NCI-H2196 (cell line): Measurements from ENCODE around the gene SGIP1.
"Not testable (repeated sequence)": the region's sequence is repeated elsewhere in the genome, so short reads cannot be mapped to it uniquely, and the experiment has no call there.

Experiments used
- DNase-seq: peaks from one replicate; lab custom pipeline; 2025; ENCODE audit not compliant: unreplicated experiment; lab: John Stamatoyannopoulos, UW

Gene SGIP1

DNA sequence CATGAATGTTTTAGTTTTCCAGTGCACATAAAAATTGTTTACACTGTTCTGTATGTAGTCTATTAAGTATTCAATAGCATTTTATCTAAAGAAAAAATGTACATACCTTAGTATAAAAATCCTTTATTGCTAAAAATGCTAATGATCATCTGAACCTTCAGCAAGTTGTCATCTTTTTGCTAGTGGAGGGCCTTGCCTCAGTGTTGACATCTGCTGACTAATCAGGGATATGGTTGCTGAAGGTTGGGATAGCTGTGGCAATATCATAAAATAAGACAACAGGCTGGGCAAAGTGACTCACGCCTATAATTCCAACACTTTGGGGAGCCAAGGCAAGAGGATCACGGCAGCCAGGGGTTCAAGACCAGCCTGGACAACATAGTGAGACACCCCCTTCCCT is 227.3 kb downstream of the SGIP1 start:
- no peak for DNase-seq

DNA sequence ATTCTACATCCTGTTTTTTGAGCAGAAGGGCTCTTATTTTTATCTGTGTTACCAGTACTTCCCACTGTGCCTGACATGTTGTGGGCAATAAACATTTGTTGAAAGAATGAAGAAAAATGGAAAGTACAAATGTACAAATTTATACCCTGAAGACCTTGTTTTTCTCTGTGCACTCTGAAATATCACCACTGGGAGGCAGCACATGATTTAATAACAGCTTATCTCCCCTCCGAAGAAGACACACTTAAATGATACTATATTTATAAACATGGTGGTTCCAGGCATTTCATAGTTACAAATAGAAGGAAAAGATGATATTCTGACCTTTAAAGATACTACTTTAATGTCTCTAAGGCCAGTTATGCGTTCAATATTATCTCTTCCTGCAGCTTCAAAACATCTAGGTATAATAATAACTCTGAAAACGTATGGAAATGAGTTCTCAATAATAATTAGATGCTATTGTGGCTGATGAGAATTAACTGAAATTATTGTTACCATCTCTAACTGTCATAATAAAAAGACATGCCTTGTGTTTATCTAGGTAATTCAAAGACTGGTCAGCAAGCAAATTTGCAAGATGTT is 231.1 kb downstream of the SGIP1 start:
- peak; percentile 48 for DNase-seq

DNA sequence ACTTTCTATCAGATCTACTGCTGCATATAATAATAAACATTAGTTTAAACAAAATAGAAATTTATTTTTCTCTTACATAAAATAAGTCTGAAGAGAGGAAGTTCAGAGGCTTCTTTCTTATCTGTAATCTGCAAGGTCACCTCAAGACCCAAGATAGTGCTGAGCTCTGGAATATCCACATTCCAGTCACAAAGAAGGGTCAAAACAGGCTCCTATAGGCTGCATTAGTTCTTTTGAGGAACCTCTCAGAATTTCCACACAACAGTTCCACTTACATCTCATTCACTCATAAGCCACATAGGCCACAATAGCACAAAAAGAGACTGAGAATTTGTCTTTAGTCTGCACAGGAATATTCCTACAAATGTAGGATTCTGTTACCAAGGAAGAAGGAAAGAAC is 233.7 kb downstream of the SGIP1 start:
- DNase-seq: no peak

DNA sequence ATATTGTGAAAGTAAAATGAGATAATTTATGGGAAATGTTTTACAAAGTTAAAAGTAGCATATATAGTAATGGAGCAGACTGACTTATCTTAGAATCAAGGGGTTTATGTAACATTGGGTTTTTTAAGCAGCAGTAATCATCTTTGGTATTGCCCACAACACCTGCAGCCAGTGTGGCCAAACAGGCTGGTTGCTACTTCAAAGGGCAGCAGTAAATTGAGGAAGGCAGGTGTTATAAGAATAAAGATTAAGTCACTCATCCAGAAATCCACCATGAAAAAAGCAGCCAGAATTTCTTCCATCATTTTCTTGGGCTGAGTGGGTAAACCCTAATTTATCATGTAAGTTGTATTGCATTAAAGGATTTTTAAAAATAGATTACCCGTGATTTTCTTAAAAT is 235.0 kb downstream of the SGIP1 start:
- DNase-seq: no peak

DNA sequence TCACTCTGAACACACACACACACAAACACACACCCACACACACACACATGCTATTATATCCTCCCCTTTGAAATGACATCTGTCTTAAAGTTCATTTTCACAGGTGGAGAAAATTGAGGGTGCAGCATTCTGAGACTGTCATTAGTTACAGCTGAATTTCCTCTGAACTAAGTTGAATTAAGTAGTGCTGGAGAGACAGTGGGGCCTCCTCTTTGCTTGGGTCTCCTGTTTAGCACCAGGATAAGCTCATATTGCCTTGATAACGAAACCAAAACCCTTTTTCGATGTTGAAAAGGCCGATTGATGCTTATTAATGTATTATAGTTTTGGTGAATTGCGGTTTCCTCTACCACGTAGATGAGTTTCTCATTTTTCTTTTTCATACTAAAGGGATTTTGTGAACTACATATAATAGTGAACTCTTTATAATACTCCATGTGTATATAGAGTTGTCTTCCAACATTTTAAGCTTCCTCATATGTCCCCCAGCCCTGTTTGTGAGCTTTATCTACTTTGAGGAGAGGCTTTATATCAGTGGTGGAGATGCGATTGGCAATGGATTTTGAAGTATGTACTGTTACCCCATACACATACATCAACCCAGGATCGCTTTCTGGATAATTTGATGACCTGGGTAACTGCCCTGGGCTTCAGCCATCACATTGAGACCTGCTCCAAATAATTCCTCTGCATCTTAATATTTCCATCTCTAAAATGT is 235.7 kb downstream of the SGIP1 start:
- no peak for DNase-seq

DNA sequence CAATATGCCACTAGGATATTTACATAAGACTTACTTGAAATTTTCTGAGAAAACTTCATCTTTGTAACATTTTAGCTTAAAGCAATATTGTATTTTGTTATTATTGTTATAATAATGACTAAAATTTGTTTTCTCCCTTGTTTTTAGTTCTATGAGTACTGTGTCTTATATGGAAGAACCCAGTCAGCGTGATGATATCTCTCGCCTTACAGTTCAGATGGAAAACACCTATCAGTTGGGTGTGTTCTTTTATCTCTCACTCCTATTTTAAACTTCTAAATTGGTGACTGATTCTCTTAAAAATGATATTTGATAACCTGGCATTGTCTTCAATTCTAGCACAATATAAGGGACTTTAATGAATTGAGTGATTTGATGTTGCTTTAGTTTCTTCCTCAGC is 236.3 kb downstream of the SGIP1 start:
- DNase-seq: no peak

DNA sequence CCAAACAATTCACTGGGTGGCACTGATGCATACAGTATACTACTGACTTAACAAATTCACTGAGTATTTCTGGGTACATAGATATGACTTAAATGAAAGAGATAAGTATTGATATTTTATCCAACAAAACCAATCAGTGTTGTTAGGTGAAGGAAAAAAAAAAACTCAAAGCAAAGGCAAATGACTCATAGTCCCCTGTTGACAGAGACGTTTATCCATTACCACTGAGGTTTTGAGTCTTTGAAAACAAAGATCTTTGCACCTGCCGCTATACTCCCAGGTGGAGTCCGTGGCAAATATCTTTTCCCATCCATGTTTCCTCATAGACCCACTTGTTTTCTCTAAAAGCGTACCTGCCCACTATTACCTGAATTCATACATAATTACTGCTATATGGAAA is 236.7 kb downstream of the SGIP1 start:
- DNase-seq: no peak

DNA sequence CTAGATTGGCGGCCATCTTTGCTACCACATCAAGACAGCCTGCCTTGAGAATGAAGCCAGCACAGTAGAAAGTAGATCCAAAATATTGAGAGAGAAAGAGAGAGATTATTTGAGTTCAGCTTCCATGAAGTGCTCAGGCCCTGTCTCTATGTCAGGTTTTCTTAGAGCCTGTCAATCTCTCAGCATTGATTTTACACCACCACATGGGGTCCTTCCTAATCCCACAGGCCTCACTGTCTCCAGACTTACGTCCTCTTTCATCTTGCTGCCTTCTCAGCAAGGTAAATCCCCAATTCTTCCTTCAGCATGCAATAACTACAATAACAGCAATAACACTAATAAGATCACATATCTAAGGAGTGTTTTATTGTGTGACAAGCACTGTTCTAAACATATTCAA is 239.3 kb downstream of the SGIP1 start:
- no peak for DNase-seq

DNA sequence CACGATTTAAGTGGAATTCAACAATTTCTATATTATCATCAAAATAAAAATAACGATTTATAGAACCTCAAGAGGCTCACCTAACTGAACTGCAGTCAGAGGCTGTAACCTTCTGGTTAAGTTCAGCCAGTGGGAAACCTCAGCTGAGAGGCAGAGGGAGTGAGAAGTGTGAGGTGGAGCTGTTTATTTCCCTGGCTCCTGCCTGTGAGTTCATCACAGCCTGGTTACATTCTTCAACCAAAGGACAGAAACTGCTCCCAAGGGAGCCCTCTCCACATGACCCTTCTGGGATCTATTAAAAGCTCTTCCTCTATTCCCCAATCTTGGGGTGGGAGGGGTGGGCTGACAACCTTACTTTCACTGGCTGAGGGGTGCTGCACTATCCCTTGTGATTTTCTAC is 240.5 kb downstream of the SGIP1 start:
- no peak for DNase-seq

DNA sequence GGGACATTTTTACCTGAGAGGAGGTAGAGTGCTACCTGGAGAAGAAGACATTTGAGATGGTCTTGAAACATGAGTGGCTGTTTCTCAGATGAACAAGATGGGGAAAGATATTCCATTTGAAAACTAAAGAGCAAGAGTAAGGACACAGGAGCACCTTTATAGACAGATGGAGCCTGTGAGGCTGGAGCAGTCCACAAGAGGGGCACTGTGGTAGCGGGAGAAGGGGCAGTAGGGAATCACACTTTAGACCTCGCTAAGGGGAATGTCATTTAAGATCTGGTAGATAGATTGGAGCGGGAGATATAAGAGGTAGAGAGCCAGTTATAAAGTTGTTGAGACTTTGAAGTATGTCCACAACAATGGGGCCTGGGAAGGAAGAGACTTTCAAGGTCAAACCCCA is 241.7 kb downstream of the SGIP1 start:
- no peak for DNase-seq

DNA sequence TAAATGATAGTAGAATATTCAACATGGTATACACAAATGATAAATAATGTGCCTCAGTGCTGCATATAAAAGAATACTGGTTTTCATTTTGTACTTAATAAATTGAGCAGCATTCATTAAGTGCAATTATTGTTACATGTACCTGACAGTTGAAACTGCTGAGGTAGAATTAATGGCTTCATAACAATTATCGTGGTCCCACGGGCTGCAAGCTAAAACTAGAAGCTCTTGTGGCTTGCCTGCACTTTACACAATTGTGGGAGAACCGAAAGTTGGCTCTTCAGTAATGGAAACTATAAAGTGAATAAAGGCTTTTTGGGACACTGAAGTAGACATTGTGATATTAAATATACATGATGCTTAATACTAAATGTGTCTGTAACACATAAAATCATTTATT is 243.9 kb downstream of the SGIP1 start:
- no peak for DNase-seq

DNA sequence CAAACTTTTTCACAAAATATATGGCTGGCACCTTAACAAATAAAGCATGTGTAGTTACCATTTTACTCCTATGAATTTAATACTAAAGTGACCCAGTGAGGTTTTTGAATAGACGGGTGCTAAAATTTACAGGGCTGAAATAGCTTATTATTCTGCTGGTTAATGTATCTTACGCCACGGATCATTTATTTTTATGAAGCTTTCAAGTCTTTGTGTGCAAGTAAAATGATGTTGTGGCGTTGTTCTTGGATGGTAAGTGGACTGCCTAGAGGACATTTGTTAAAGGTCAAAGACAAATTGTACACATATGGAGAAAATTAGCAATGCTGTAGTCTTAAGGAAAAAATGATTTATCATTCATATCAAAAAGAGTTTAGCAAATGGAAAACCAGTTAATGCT is 244.3 kb downstream of the SGIP1 start:
- DNase-seq: no peak

DNA sequence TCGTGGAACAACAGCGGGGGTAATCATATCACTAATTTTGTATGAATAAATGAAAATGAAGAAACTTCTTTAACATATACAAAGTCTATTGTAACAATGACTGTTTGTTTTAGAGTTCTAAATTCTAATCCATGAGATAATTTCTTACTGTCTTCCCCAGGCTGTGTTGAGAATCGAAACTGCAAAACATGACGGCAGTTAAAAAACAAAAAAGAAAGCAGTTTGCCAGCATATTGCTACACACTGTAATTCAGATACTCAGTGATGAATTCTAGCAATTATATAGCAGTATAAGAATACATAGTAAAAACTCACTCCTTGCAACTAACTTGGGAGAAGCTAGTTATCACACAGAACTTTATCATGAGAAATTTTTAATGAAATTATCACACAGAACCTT is 245.0 kb downstream of the SGIP1 start:
- no peak for DNase-seq

DNA sequence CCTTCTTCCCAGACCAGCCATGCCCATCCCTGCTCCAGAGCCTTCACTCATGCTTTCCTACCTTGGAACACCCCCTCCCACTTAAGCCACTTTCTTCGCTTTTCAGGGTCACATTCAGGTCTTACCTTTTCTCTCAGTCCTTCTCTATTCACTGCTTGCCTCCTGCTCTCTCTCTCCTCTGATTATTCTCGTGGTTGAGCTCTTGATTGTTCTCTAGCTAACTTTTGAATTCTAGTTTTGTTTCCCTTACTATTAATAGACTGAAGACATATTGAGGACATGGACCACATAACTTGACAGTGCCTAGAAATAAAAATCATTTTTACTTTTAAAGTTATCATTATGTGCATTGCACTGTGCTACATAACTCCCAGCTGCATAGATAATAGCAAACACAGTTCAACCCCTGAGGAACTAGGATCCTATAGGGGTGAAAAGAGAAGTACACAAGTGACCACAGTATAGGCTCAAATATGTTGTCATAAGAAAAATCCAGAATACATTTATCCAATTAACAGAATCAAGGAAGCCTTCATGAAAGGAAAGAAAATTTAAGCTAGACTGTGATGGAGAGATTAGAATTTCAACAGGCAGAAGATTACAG is 245.6 kb downstream of the SGIP1 start:
- no peak for DNase-seq

DNA sequence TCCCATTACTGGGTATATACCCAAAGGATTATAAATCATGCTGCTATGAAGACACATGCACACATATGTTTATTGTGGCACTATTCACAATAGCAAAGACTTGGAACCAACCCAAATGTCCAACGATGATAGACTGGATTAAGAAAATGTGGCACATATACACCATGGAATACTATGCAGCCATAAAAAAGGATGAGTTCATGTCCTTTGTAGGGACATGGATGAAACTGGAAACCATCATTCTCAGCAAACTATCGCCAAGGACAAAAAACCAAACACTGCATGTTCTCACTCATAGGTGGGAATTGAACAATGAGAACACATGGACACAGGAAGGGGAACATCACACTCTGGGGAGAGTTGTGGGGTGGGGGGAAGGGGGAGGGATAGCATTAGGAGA is 251.8 kb downstream of the SGIP1 start:
- not testable (repeated sequence) for DNase-seq

DNA sequence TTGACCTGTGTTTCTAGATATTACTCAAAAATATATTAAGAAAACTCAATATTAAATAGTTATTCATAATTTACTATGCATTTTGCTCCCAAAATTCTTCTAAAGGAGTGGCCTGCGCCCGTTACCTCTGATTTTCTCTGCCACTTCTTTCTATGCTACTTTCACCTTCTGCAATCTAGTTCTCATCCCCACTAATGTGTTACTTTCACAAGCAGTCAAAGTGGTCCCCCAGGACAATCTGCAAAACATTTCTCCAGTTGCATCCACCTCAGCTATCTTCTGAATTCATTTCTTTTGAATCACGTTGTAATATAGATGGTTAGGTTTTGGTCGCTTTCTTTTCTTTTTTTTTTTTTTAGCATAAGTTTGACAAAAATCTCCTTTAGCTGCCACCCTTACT is 253.7 kb downstream of the SGIP1 start:
- DNase-seq: no peak

DNA sequence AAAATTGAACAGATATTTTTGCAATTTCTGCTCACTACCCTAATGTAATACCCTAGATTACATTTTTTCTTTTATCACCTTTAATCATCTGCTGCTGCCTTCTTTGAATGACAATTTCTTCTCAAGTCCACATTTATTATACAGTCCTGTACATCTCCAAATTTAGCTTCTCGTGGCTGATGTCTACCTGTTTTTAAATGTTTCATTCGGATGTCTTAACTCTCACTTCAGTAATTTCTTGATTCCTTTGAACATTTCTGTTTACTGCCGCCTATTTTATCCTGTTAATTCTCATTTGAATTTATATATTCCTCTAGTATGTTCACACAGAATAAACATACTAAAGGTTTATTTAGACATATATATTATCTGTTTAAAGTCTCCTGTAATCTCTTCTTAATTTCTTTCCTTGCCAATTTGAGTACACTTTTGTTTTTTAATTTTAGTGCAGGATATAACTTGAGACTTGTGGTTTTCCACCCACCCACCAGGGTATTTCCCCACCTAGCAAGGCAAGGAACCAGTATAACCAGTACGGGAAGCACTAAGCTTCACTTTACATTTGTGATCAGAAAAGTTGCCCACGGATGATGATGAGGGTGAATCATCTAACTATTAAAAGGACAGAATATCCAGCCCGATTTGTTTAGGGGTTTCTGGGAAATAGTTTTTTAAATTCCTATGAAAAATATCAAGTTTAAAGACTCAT is 254.4 kb downstream of the SGIP1 start:
- DNase-seq: no peak

DNA sequence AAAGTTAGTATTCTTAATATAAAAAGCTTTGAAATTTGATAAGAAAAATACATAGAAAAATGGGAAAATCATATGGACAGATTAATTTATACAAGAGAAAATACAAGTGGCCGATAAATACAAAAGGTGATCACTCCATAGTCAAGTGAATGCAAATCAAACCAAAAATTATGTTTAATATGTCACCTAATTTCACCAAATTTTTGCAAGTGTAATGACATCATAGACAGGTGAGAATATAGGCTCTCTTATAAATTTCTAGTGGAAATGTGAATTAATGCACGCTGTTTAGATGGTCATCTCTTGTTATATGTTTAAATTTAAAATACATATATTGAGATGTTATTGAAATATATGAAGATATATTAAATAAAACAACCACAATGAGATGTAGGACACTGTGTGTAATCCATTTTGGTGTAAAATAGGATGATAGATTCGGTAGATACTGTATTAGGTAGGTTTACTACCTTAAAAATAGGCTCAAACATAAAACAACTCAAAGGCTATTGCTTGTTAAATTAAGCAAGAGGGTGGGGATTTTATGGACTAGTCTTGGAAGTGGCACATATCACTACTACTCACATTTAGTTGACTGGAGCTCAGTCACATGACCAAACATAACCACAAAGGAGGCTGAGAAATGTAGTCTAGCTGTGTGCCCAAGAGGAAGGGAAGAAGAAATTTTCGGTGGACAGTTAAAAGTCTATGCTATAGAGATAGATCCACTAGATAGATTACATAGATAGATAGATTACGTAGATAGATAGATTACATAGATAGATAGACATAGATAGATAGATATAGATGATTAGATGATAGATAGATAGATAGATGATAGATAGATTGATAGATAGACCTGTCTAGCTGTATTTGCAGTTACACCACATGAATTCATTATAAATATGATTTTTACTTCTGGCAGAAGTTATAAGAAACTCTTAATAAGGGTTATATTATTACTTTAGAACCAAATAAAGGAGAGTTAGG is 258.0 kb downstream of the SGIP1 start:
- no peak for DNase-seq

DNA sequence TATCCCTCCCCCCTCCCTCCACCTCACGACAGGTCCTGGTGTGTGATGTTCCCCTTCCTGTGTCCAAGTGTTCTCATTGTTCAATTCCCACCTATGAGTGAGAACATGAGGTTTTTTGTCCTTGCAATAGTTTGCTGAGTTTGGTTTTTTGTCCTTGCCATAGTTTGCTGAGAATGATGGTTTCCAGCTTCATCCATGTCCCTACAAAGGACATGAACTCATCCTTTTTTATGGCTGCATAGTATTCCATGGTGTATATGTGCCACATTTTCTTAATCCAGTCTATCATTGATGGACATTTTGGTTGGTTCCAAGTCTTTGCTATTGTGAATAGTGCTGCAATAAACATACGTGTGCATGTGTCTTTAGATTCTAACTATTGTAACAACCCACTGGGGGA is 261.9 kb downstream of the SGIP1 start:
- not testable (repeated sequence) for DNase-seq
